ENCODE measurements around the gene GFY. TPM values are rescaled to one million over a fixed set of nuclear protein-coding genes. Genes with fewer than 3 reads are reported as not detected.
A peak's percentile ranks its signal among the peaks of the same experiment; 100 is the strongest.

GFY gene
- total and polyA plus RNA-seq, 7 donors: 0.33 TPM; not detected in 6

GRCh38 chr19:49398001-49398615 is 27.1 kb upstream of the GFY start:
- Histone ChIP-seq H3K4me3 (no peak overlapping the region), H3K4me1 (no peaks in the 10 kb centered on the region), H3K9me3 (no peaks in the 10 kb centered on the region), H3K36me3 (ENCODE audit: insufficient read depth in 1 of 2, low read depth in 1 of 2) (no peaks in the 10 kb centered on the region), H3K27me3 (ENCODE audit: insufficient read depth in 3 of 3, low read length in 2 of 3) (no peaks in the 10 kb centered on the region), H3K27ac (no peak overlapping the region)
- DNase-seq (no peak), ATAC-seq (no peak)
- TF ChIP-seq CTCF (IDR thresholded peaks at IDR 0.05): no peak
- WGBS, 3 donors: 49 to 53% (median 49%) methylated on average over 11 of the region's 11 CpGs
- intact Hi-C loops (cut with DNase I): no loop called here

GRCh38 chr19:49398931-49399330 is 26.3 kb upstream of the GFY start:
- intact Hi-C loops (cut with DNase I): no loop called here
- ATAC-seq (no peak), DNase-seq (peak in 1 of 2 donors; percentile 30)
- Histone ChIP-seq H3K9me3 (no peaks in the 10 kb centered on the region), H3K27ac (no peak overlapping the region), H3K27me3 (ENCODE audit: insufficient read depth in 3 of 3, low read length in 2 of 3) (no peaks in the 10 kb centered on the region), H3K4me3 (no peak overlapping the region), H3K4me1 (no peaks in the 10 kb centered on the region), H3K36me3 (ENCODE audit: insufficient read depth in 1 of 2, low read depth in 1 of 2) (no peaks in the 10 kb centered on the region)
- 80 to 84% (median 80%) methylated on average over 5 to 6 of the region's 6 CpGs for WGBS, 3 donors
- TF ChIP-seq CTCF (IDR thresholded peaks at IDR 0.05): no peak

- no peak for ATAC-seq
- Histone ChIP-seq H3K27me3 (ENCODE audit: insufficient read depth in 3 of 3, low read length in 2 of 3) (no peaks in the 10 kb centered on the region), H3K4me3 (no peak overlapping the region), H3K9me3 (no peaks in the 10 kb centered on the region), H3K27ac (no peak overlapping the region), H3K36me3 (ENCODE audit: insufficient read depth in 1 of 2, low read depth in 1 of 2) (no peaks in the 10 kb centered on the region), H3K4me1 (no peaks in the 10 kb centered on the region)
- no peak for TF ChIP-seq CTCF (IDR thresholded peaks at IDR 0.05)
- DNase-seq: no peak
- WGBS, 3 donors: 78 to 81% (median 80%) methylated on average over 6 of the region's 6 CpGs
- intact Hi-C loops (cut with DNase I): no loop called here
These were observed 25.2 kb upstream of the GFY start for GRCh38 chr19:49400029-49400428.

GRCh38 chr19:49403404-49404187 is 21.6 kb upstream of the GFY start:
- intact Hi-C loops (cut with DNase I): no loop called here

More at GRCh38 chr19:49403404-49404187, 21.6 kb upstream of the GFY start:
- Histone ChIP-seq H3K4me1 (no peaks in the 10 kb centered on the region), H3K9me3 (no peaks in the 10 kb centered on the region), H3K4me3 (no peak overlapping the region), H3K27ac (no peak overlapping the region), H3K36me3 (ENCODE audit: insufficient read depth in 1 of 2, low read depth in 1 of 2) (no peaks in the 10 kb centered on the region), H3K27me3 (ENCODE audit: insufficient read depth in 3 of 3, low read length in 2 of 3) (no peaks in the 10 kb centered on the region)
- DNase-seq (no peak), ATAC-seq (no peak)
- WGBS, 3 donors: 41 to 47% (median 42%) methylated on average over 7 of the region's 7 CpGs
- no peak for TF ChIP-seq CTCF (IDR thresholded peaks at IDR 0.05)
